OCI-LY7 (cell line): ENCODE measurements around the gene OR5H1. TPM values are rescaled to one million over a fixed set of nuclear protein-coding genes. Genes with fewer than 3 reads are reported as not detected.

Source experiments
- BruUV-seq: library from RNA; stranded (reverse); fragments of 400-500 nt; replicated peaks from 2 replicates; lab custom pipeline; 2021; lab: Mats Ljungman, UMichigan
- CTCF ChIA-PET: fragments of 300-600 bp; sonication (Branson Sonifier 250); formaldehyde crosslinking; loops from one replicate; lab custom pipeline; 2022; ENCODE audit warnings: antibody characterized with exemption; ENCODE audit not compliant: unreplicated experiment; lab: Charles Lee
- POLR2A ChIA-PET: fragments of 300-600 bp; sonication (Branson Sonifier 250); formaldehyde crosslinking; loops from one replicate; lab custom pipeline; 2022; ENCODE audit warnings: antibody characterized with exemption; lab: Charles Lee
- DNase-seq: peaks from one replicate; pipeline ENCODE4 v3.0.0-alpha.2; 2015; ENCODE audit warnings: low spot score
- H2AFZ ChIP-seq: fragments of 200-600 bp; sonication (generic), shearing (Covaris generic); 2 replicates; pipeline ENCODE4 v1.6.1; 2014; ENCODE audit warnings: mild to moderate bottlenecking, antibody characterized with exemption, low read length, moderate library complexity
- H3K27ac ChIP-seq: fragments of 200-600 bp; sonication (generic); 2 replicates; pipeline ENCODE4 v1.5.1; 2014; ENCODE audit warnings: mixed run types, low read depth, mild to moderate bottlenecking, moderate library complexity, low read length, inconsistent platforms; ENCODE audit not compliant: poor library complexity, severe bottlenecking
- H3K36me3 ChIP-seq: fragments of 200-600 bp; sonication (generic); 2 replicates; pipeline ENCODE4 v1.6.1; 2014; ENCODE audit warnings: mild to moderate bottlenecking, antibody characterized with exemption, low read length, moderate library complexity, mixed read lengths; ENCODE audit not compliant: insufficient read depth
- H3K4me1 ChIP-seq: fragments of 200-600 bp; sonication (generic); 2 replicates; pipeline ENCODE4 v1.5.1; 2014; ENCODE audit warnings: mild to moderate bottlenecking, low read length; ENCODE audit not compliant: insufficient read depth, poor library complexity, severe bottlenecking
- H3K4me2 ChIP-seq: fragments of 200-600 bp; sonication (generic); 2 replicates; pipeline ENCODE4 v1.6.1; 2014; ENCODE audit warnings: mild to moderate bottlenecking, low read length
- H3K4me3 ChIP-seq: fragments of 200-600 bp; sonication (generic); 2 replicates; pipeline ENCODE4 v1.5.1; 2014; ENCODE audit warnings: mild to moderate bottlenecking, low read depth, low read length; ENCODE audit not compliant: poor library complexity, severe bottlenecking
- H3K79me2 ChIP-seq: fragments of 200-600 bp; sonication (generic); 2 replicates; pipeline ENCODE4 v1.6.1; 2016; ENCODE audit warnings: low read depth, mild to moderate bottlenecking, low read length, moderate library complexity, mixed read lengths; ENCODE audit not compliant: insufficient read depth
- H3K9me2 ChIP-seq: fragments of 200-600 bp; sonication (generic); 2 replicates; pipeline ENCODE4 v1.6.1; 2016; ENCODE audit warnings: mild to moderate bottlenecking, low read length, mixed read lengths; ENCODE audit not compliant: insufficient read depth
- H3K9me3 ChIP-seq: fragments of 200-600 bp; sonication (generic); 2 replicates; pipeline ENCODE4 v1.6.1; 2014; ENCODE audit warnings: mild to moderate bottlenecking, mixed run types, low read length, mixed read lengths
- H4K20me1 ChIP-seq: fragments of 200-600 bp; sonication (generic); 2 replicates; pipeline ENCODE4 v1.6.1; 2014; ENCODE audit warnings: mild to moderate bottlenecking, antibody characterized with exemption, low read length, moderate library complexity, mixed read lengths; ENCODE audit not compliant: insufficient read depth
- EZH2phosphoT487 ChIP-seq: fragments of 200-600 bp; sonication (generic); IDR thresholded peaks from 2 replicates; pipeline ENCODE4 v1.6.1; 2018; ENCODE audit warnings: low read depth, borderline replicate concordance, mild to moderate bottlenecking, mixed run types, antibody characterized with exemption, low read length, moderate library complexity, mixed read lengths
- intact Hi-C: fragments of 100-400 bp; cut with micrococcal nuclease; formaldehyde crosslinking; loops from one replicate; pipeline ENCODE4 v1.10.0; 2022; ENCODE audit not compliant: unreplicated experiment
- total RNA-seq, 2 experiments: library from RNA; depleted of rRNA in 1 of 2; stranded (reverse); fragments of >200 nt in 1 of 2; shearing (Covaris generic) in 1 of 2; gene quantifications; 2 replicates each; pipeline ENCODE4 v1.2.3, GENCODE V29; 2014 to 2022
- TF ChIP-seq, protein P1 (sequence below): fragments of 200-600 bp; sonication (generic); conservative IDR thresholded peaks from 2 replicates; pipeline ENCODE4 v1.5.1; 2014; ENCODE audit warnings: mild to moderate bottlenecking, antibody characterized with exemption, low read length, moderate library complexity, mixed read lengths

The OR5H1 gene
- total RNA-seq, 2 experiments from 2014 or later: not detected

DNA sequence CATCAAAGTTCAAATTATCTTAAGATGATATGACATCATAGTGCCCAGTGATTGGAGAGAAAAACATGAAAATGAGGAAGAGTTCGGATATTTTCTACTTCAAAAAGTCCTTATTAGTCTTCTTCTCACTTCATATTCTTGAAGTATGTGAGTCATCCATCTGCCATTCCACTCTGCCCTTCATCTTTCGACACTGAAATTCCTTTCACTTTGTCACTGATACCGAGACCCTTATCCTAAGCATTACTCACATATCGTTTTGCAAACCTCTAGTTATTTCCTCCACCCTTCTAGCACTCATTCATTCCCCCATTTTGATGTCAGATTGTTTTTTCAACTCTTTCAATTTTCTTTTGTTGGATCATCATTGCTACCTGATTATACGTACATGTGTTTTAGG, 20.7 kb downstream of the OR5H1 start:
- Histone ChIP-seq H3K4me1 (no peaks in the 10 kb centered on the region), H3K9me2 (no peaks in the 10 kb centered on the region), H2AFZ (no peak overlapping the region), H3K27ac (no peak overlapping the region), H3K4me2 (no peak overlapping the region), H3K4me3 (no peak overlapping the region), H4K20me1 (no peaks in the 10 kb centered on the region), H3K79me2 (no peaks in the 10 kb centered on the region), H3K9me3 (no peaks in the 10 kb centered on the region), H3K36me3 (no peaks in the 10 kb centered on the region)
- no peak for TF ChIP-seq EZH2phosphoT487
- TF ChIP-seq, protein P1, sequence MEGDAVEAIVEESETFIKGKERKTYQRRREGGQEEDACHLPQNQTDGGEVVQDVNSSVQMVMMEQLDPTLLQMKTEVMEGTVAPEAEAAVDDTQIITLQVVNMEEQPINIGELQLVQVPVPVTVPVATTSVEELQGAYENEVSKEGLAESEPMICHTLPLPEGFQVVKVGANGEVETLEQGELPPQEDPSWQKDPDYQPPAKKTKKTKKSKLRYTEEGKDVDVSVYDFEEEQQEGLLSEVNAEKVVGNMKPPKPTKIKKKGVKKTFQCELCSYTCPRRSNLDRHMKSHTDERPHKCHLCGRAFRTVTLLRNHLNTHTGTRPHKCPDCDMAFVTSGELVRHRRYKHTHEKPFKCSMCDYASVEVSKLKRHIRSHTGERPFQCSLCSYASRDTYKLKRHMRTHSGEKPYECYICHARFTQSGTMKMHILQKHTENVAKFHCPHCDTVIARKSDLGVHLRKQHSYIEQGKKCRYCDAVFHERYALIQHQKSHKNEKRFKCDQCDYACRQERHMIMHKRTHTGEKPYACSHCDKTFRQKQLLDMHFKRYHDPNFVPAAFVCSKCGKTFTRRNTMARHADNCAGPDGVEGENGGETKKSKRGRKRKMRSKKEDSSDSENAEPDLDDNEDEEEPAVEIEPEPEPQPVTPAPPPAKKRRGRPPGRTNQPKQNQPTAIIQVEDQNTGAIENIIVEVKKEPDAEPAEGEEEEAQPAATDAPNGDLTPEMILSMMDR: no peak
- POLR2A ChIA-PET: no interaction called here
- intact Hi-C loops: no loop called here
- no TSS peak for BruUV-seq
- DNase-seq: no peak
- CTCF ChIA-PET: no interaction called here

DNA sequence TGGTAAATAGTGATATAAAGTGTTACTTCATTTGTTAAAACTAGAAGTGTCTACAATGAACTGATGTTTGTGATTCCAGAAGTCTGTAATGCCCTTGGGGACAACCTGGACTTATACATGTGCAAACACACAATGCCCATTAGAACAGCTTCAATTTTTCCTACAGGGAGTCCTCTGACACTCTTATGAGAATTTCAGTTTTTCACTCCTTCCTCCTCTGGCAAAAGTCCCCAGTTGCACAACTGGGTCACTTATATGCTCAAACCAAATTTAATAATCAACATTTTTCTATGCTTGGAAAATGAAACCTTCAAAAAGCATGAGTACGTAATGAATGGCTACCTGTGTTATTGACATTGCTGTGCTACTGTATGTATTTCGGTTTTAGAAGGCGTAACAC, 35.9 kb downstream of the OR5H1 start, which contains the start of gene OR5H15:
OR5H15 (plus strand) TSS at position 301 of the 400 bp plus-strand sequence. CDS start 2,004 bp downstream, outside the sequence.
- BruUV-seq: no TSS peak
- Histone ChIP-seq H3K4me2 (no peak within 1 kb of the TSS), H3K36me3 (no peaks in the 10 kb centered on the region), H3K9me3 (no peaks in the 10 kb centered on the region), H4K20me1 (no peaks in the 10 kb centered on the region), H3K79me2 (no peaks in the 10 kb centered on the region), H3K27ac (no peak within 1 kb of the TSS), H3K4me1 (no peaks in the 10 kb centered on the region), H3K9me2 (no peaks in the 10 kb centered on the region; the same call in 1 of the 2 replicates), H3K4me3 (no peak within 1 kb of the TSS), H2AFZ (no peak within 1 kb of the TSS)
- intact Hi-C loops: no loop called here
- POLR2A ChIA-PET: no interaction called here
- no peak for TF ChIP-seq EZH2phosphoT487
- TF ChIP-seq, protein P1: no peak
- CTCF ChIA-PET: no interaction called here
- DNase-seq: no peak

DNA sequence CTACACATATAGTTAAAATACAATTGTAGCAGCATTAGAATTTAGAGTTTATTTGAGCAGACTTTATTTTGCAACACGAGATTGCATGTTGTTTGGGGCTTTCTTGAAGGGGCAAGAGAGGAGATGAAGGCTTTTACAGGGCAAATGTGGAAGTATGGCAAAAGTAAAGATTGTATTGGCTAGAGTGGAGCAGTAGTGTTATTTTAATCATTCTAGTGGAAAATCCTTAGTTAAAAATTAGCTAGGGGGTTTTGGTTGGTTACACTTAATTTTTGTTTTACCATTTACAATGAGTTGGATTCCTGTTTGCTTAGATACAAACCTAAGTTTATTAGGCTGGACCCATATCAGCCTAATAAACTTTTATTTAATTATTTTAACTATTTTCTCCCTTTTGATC, 40.5 kb downstream of the OR5H1 start:
- Histone ChIP-seq H3K36me3 (no peaks in the 10 kb centered on the region), H3K9me3 (no peaks in the 10 kb centered on the region), H3K9me2 (no peaks in the 10 kb centered on the region; the same call in 1 of the 2 replicates), H3K79me2 (no peaks in the 10 kb centered on the region), H3K4me3 (no peak overlapping the region), H3K4me1 (no peaks in the 10 kb centered on the region), H4K20me1 (no peaks in the 10 kb centered on the region), H3K27ac (no peak overlapping the region), H2AFZ (no peak overlapping the region), H3K4me2 (no peak overlapping the region)
- POLR2A ChIA-PET: no interaction called here
- CTCF ChIA-PET: no interaction called here
- DNase-seq: no peak
- no peak for TF ChIP-seq EZH2phosphoT487
- TF ChIP-seq, protein P1: no peak
- BruUV-seq: no TSS peak
- intact Hi-C loops: no loop called here
